DOHH2 (cell line): ENCODE results near the gene PTPN3.

ENCODE experiments used
- H3F3A ChIP-seq: fragments of 200-600 bp; sonication (generic), shearing (Covaris generic); 2 replicates; pipeline ENCODE4 v1.6.0; 2016; ENCODE audit warnings: antibody characterized with exemption, mild to moderate bottlenecking; ENCODE audit not compliant: control insufficient read depth, insufficient read depth
- H3K27ac ChIP-seq: fragments of 200-600 bp; sonication (generic); 2 replicates; pipeline ENCODE4 v1.5.1; 2014; ENCODE audit warnings: low read depth, mild to moderate bottlenecking, low read length, moderate library complexity
- H3K27me3 ChIP-seq: fragments of 200-600 bp; sonication (generic); 2 replicates; pipeline ENCODE4 v1.6.1; 2014; ENCODE audit warnings: mild to moderate bottlenecking, low read length, mixed read lengths; ENCODE audit not compliant: control insufficient read depth
- H3K36me3 ChIP-seq: fragments of 200-600 bp; sonication (generic); 2 replicates; pipeline ENCODE4 v1.6.1; 2014; ENCODE audit warnings: mild to moderate bottlenecking, low read length, moderate library complexity, mixed read lengths; ENCODE audit not compliant: control insufficient read depth
- H3K4me1 ChIP-seq: fragments of 200-600 bp; sonication (generic); 2 replicates; pipeline ENCODE4 v1.6.1; 2014; ENCODE audit warnings: mild to moderate bottlenecking, low read length, mixed read lengths; ENCODE audit not compliant: control insufficient read depth
- H3K4me2 ChIP-seq: fragments of 200-600 bp; sonication (generic); 2 replicates; pipeline ENCODE4 v1.6.0; 2014; ENCODE audit warnings: mild to moderate bottlenecking, low read length, moderate library complexity
- H3K4me3 ChIP-seq: fragments of 200-600 bp; sonication (generic); 2 replicates; pipeline ENCODE4 v1.5.1; 2014; ENCODE audit warnings: mild to moderate bottlenecking, low read length, mixed read lengths
- H3K79me2 ChIP-seq: fragments of 200-600 bp; sonication (generic); 2 replicates; pipeline ENCODE4 v1.6.1; 2014; ENCODE audit warnings: mild to moderate bottlenecking, low read length, mixed read lengths; ENCODE audit not compliant: control insufficient read depth
- H3K9me2 ChIP-seq: fragments of 200-600 bp; sonication (generic); replicated peaks from 2 replicates; pipeline ENCODE4 v1.6.1; 2014; ENCODE audit warnings: mild to moderate bottlenecking, low read length, mixed read lengths; ENCODE audit not compliant: control insufficient read depth
- H3K9me3 ChIP-seq: fragments of 200-600 bp; sonication (generic); 2 replicates; pipeline ENCODE4 v1.6.1; 2014; ENCODE audit warnings: antibody characterized with exemption, low read length, mixed read lengths; ENCODE audit not compliant: control insufficient read depth, insufficient read depth
- H4K20me1 ChIP-seq: fragments of 200-600 bp; sonication (generic); 2 replicates; pipeline ENCODE4 v1.6.0; 2014; ENCODE audit warnings: low read depth, mild to moderate bottlenecking, antibody characterized with exemption, low read length, moderate library complexity; ENCODE audit not compliant: control insufficient read depth, insufficient read depth
- CTCF ChIP-seq: fragments of 200-600 bp; sonication (generic); IDR thresholded peaks from one replicate; pipeline ENCODE4 v1.5.1; 2014; ENCODE audit warnings: antibody characterized with exemption, mild to moderate bottlenecking, low read depth, low read length; ENCODE audit not compliant: poor library complexity, severe bottlenecking
- EZH2phosphoT487 ChIP-seq: fragments of 200-600 bp; sonication (generic); IDR thresholded peaks from 2 replicates; pipeline ENCODE4 v1.6.1; 2017; ENCODE audit warnings: borderline replicate concordance, mild to moderate bottlenecking, antibody characterized with exemption, low read length, moderate library complexity, mixed read lengths

The PTPN3 gene

GRCh38 chr9:109454601-109455155 is 43.4 kb downstream of the PTPN3 start:
- no peaks in the 10 kb centered on the region for H3K79me2 ChIP-seq
- TF ChIP-seq EZH2phosphoT487 (no peak), CTCF (no peak)
- no peak overlapping the region for H3K4me2 ChIP-seq
- H3K27me3 ChIP-seq = peaks cover 3% of the 10 kb centered on the region; the same call in 1 of the 2 replicates
- no peaks in the 10 kb centered on the region for H3K4me1 ChIP-seq
- H3K9me3 ChIP-seq = no peaks in the 10 kb centered on the region
- H3K9me2 ChIP-seq = no peaks in the 10 kb centered on the region
- H3F3A ChIP-seq = no peaks in the 10 kb centered on the region
- no peak overlapping the region for H3K4me3 ChIP-seq
- H3K36me3 ChIP-seq = no peaks in the 10 kb centered on the region
- no peaks in the 10 kb centered on the region for H4K20me1 ChIP-seq
- no peak overlapping the region for H3K27ac ChIP-seq

- Histone ChIP-seq H3K9me3 (no peaks in the 10 kb centered on the region), H3K4me2 (no peak overlapping the region), H3K27ac (no peak overlapping the region), H3K4me3 (no peak overlapping the region), H3K27me3 (peaks cover 3% of the 10 kb centered on the region; the same call in 1 of the 2 replicates), H3K79me2 (no peaks in the 10 kb centered on the region), H3F3A (no peaks in the 10 kb centered on the region), H3K9me2 (no peaks in the 10 kb centered on the region), H4K20me1 (no peaks in the 10 kb centered on the region), H3K4me1 (no peaks in the 10 kb centered on the region), H3K36me3 (no peaks in the 10 kb centered on the region)
- TF ChIP-seq EZH2phosphoT487 = no peak
- TF ChIP-seq CTCF = no peak
Observed at GRCh38 chr9:109454041-109454440, 44.1 kb downstream of the PTPN3 start.

- Histone ChIP-seq H3K9me2 (no peaks in the 10 kb centered on the region), H3K4me3 (no peak overlapping the region), H3F3A (no peaks in the 10 kb centered on the region), H3K36me3 (no peaks in the 10 kb centered on the region), H3K79me2 (no peaks in the 10 kb centered on the region), H4K20me1 (no peaks in the 10 kb centered on the region), H3K4me1 (no peaks in the 10 kb centered on the region), H3K27ac (no peak overlapping the region), H3K9me3 (no peaks in the 10 kb centered on the region), H3K4me2 (no peak overlapping the region), H3K27me3 (peaks cover 3% of the 10 kb centered on the region; the same call in 1 of the 2 replicates)
- no peak for TF ChIP-seq CTCF
- TF ChIP-seq EZH2phosphoT487 = no peak
Observed at GRCh38 chr9:109453210-109453842, 44.8 kb downstream of the PTPN3 start.
